HCT116 (cell line): ENCODE results near the gene POLD2. TPM values are rescaled to one million over a fixed set of nuclear protein-coding genes. Genes with fewer than 3 reads are reported as not detected.

Experiments
- ATAC-seq: fragments of 200-7000 bp; cut with Tn5 transposase; 2 replicates; pipeline ENCODE4 v1.9.1; 2020; ENCODE audit warnings: mild to moderate bottlenecking, moderate library complexity
- BruUV-seq: library from RNA; stranded (reverse); fragments of 400-500 nt; replicated peaks from 2 replicates; lab custom pipeline; 2021; lab: Mats Ljungman, UMichigan
- CTCF ChIA-PET: fragments of 300-600 bp; sonication (Branson Sonifier 250); formaldehyde crosslinking; loops from one replicate; lab custom pipeline; 2021; ENCODE audit warnings: antibody characterized with exemption; lab: Charles Lee
- POLR2A ChIA-PET: fragments of 300-600, 350-600 bp; sonication (Branson Sonifier 250); formaldehyde crosslinking; loops from one replicate; lab custom pipeline; 2021; ENCODE audit warnings: antibody characterized with exemption; lab: Charles Lee
- RAD21 ChIA-PET, 2 experiments: fragments of 300-600 bp; sonication (Branson Sonifier 250); formaldehyde crosslinking; loops; one replicate each; lab custom pipeline; 2023; ENCODE audit warnings: low total read pairs in 2 of 2; ENCODE audit not compliant: uncharacterized antibody in 2 of 2, unreplicated experiment in 2 of 2, low non-redundant PET in 1 of 2; lab: Charles Lee
- DNase-seq: peaks from one replicate; pipeline ENCODE4 v3.0.0-alpha.2; 2010; ENCODE audit warnings: low read depth, low spot score
- H2AFZ ChIP-seq: fragments of 200-600 bp; shearing (Covaris generic), sonication (generic); 2 replicates; pipeline ENCODE4 v1.6.1; 2017; ENCODE audit warnings: low read depth, mixed run types, mixed read lengths, antibody characterized with exemption, low read length; ENCODE audit not compliant: poor library complexity, severe bottlenecking
- H3K27ac ChIP-seq: 2 replicates; pipeline ENCODE4 v1.5.1; 2012; ENCODE audit warnings: low read depth, low read length
- H3K27me3 ChIP-seq: fragments of 200-600 bp; sonication (generic); 2 replicates; pipeline ENCODE4 v1.6.1; 2016; ENCODE audit warnings: mixed run types, low read length, mixed read lengths; ENCODE audit not compliant: insufficient read depth
- H3K36me3 ChIP-seq, 2 experiments: fragments of 200-500 bp in 1 of 2; fragments of 200-600 bp in 1 of 2; sonication (Bioruptor generic) in 1 of 2; sonication (generic) in 1 of 2; 2 replicates each; pipeline versions ENCODE4 v1.5.1 to v1.6.1; 2014 to 2016; ENCODE audit warnings: low read length in 2 of 2, inconsistent platforms in 1 of 2, mixed read lengths in 1 of 2, mixed run types in 1 of 2; ENCODE audit not compliant: insufficient read depth in 2 of 2, control insufficient read depth in 1 of 2
- H3K4me1 ChIP-seq, 2 experiments: fragments of 200-600 bp in 1 of 2; sonication (generic) in 1 of 2; 2 replicates each; pipeline versions ENCODE4 v1.5.1 to v1.6.1; 2012 to 2017; ENCODE audit warnings: low read length in 2 of 2, inconsistent platforms in 1 of 2, mild to moderate bottlenecking in 1 of 2, mixed read lengths in 1 of 2, mixed run types in 1 of 2, moderate library complexity in 1 of 2; ENCODE audit not compliant: insufficient read depth in 2 of 2, control insufficient read depth in 1 of 2
- H3K4me2 ChIP-seq: fragments of 200-600 bp; sonication (generic); 2 replicates; pipeline ENCODE4 v1.6.1; 2017; ENCODE audit warnings: mixed run types, low read length, mixed read lengths
- H3K4me3 ChIP-seq, 2 experiments: fragments of 200-600 bp in 1 of 2; sonication (generic) in 1 of 2; replicated peaks in 1 of 2; 2 replicates each; pipeline ENCODE4 v1.5.1; 2011 to 2016; ENCODE audit warnings: low read length in 2 of 2, control low read depth in 1 of 2, low read depth in 1 of 2, mild to moderate bottlenecking in 1 of 2, mixed read lengths in 1 of 2, mixed run types in 1 of 2
- H3K79me2 ChIP-seq: fragments of 200-600 bp; sonication (generic); 2 replicates; pipeline ENCODE4 v1.6.1; 2017; ENCODE audit warnings: mild to moderate bottlenecking, mixed run types, low read length, moderate library complexity, mixed read lengths; ENCODE audit not compliant: insufficient read depth
- H3K9ac ChIP-seq: fragments of 200-600 bp; sonication (generic); 2 replicates; pipeline ENCODE4 v1.6.1; 2016; ENCODE audit warnings: low read length, mixed read lengths
- H3K9me2 ChIP-seq: fragments of 200-600 bp; sonication (generic), shearing (Covaris generic); 2 replicates; pipeline ENCODE4 v1.6.1; 2017; ENCODE audit warnings: mixed run types, mild to moderate bottlenecking, moderate library complexity; ENCODE audit not compliant: insufficient read depth
- H3K9me3 ChIP-seq, 2 experiments: fragments of 200-500 bp in 1 of 2; fragments of 200-600 bp in 1 of 2; sonication (Bioruptor generic) in 1 of 2; sonication (generic) in 1 of 2; 2 replicates each; pipeline ENCODE4 v1.6.1; 2014 to 2017; ENCODE audit warnings: low read length in 2 of 2, mixed read lengths in 2 of 2, inconsistent platforms in 1 of 2, low read depth in 1 of 2, mild to moderate bottlenecking in 1 of 2, mixed run types in 1 of 2, moderate library complexity in 1 of 2; ENCODE audit not compliant: control insufficient read depth in 1 of 2, insufficient read depth in 1 of 2
- H4K20me1 ChIP-seq: fragments of 200-600 bp; sonication (generic), shearing (Covaris generic); 2 replicates; pipeline ENCODE4 v1.6.1; 2017; ENCODE audit warnings: mixed run types, mild to moderate bottlenecking, moderate library complexity; ENCODE audit not compliant: insufficient read depth
- ATF3 ChIP-seq: IDR thresholded peaks from 2 replicates; pipeline ENCODE4 v1.6.1; 2012
- CBX3 ChIP-seq: IDR thresholded peaks from 2 replicates; pipeline ENCODE4 v1.6.1; 2012; ENCODE audit warnings: low read depth
- CTCF ChIP-seq, 3 experiments: fragments of 200-600 bp in 1 of 3; sonication (generic) in 1 of 3; IDR thresholded peaks in 2 of 3; conservative IDR thresholded peaks in 1 of 3; 2 replicates each; pipeline ENCODE4 v1.5.1; 2012 to 2017; ENCODE audit warnings: low read depth in 2 of 3, low read length in 2 of 3, antibody characterized with exemption in 1 of 3, borderline replicate concordance in 1 of 3, control low read depth in 1 of 3, mild to moderate bottlenecking in 1 of 3, mixed read lengths in 1 of 3, mixed run types in 1 of 3, moderate library complexity in 1 of 3; ENCODE audit not compliant: insufficient read depth in 1 of 3
- ELF1 ChIP-seq: IDR thresholded peaks from 2 replicates; pipeline ENCODE4 v1.6.1; 2012; ENCODE audit warnings: low read depth, borderline replicate concordance
- EZH2 ChIP-seq: fragments of 200-600 bp; sonication (generic); IDR thresholded peaks from 2 replicates; pipeline ENCODE4 v1.6.1; 2017; ENCODE audit warnings: antibody characterized with exemption, mixed run types
- EZH2phosphoT487 ChIP-seq: fragments of 200-600 bp; IDR thresholded peaks from 2 replicates; pipeline ENCODE4 v1.6.1; 2018; ENCODE audit warnings: antibody characterized with exemption, borderline replicate concordance
- FOSL1 ChIP-seq: IDR thresholded peaks from 2 replicates; pipeline ENCODE4 v1.6.1; 2012; ENCODE audit warnings: low read depth
- JUND ChIP-seq: IDR thresholded peaks from 2 replicates; pipeline ENCODE4 v1.6.1; 2012
- MAX ChIP-seq: IDR thresholded peaks from 2 replicates; pipeline ENCODE4 v1.6.1; 2012
- POLR2A ChIP-seq: IDR thresholded peaks from 2 replicates; pipeline ENCODE4 v1.7.0; 2011; ENCODE audit warnings: borderline replicate concordance; ENCODE audit not compliant: insufficient read depth, insufficient read length; ENCODE audit errors: extremely low read depth
- POLR2AphosphoS5 ChIP-seq: IDR thresholded peaks from 2 replicates; pipeline ENCODE4 v1.6.1; 2011; ENCODE audit warnings: mild to moderate bottlenecking, low read depth, low read length, moderate library complexity
- RAD21 ChIP-seq: IDR thresholded peaks from 2 replicates; pipeline ENCODE4 v1.6.1; 2012; ENCODE audit warnings: low read depth, mild to moderate bottlenecking
- SIN3A ChIP-seq: IDR thresholded peaks from 2 replicates; pipeline ENCODE4 v1.6.1; 2012; ENCODE audit warnings: low read depth
- SRF ChIP-seq: IDR thresholded peaks from 2 replicates; pipeline ENCODE4 v1.6.1; 2012; ENCODE audit warnings: low read depth
- TCF7L2 ChIP-seq: IDR thresholded peaks from 2 replicates; pipeline ENCODE4 v1.7.0; 2011; ENCODE audit warnings: borderline replicate concordance, inconsistent platforms; ENCODE audit not compliant: insufficient read depth, insufficient read length; ENCODE audit errors: extremely low read depth
- YY1 ChIP-seq: IDR thresholded peaks from 2 replicates; pipeline ENCODE4 v1.6.1; 2011; ENCODE audit warnings: low read length, low read depth, moderate library complexity, mild to moderate bottlenecking; ENCODE audit not compliant: insufficient replicate concordance; ENCODE audit errors: extremely low read depth
- ZFX ChIP-seq: fragments of 450-650 bp; IDR thresholded peaks from 2 replicates; pipeline ENCODE4 v1.6.1; 2017
- ZNF274 ChIP-seq: fragments of 200-500 bp; sonication (Bioruptor generic); IDR thresholded peaks from 2 replicates; pipeline ENCODE4 v1.6.1; 2014; ENCODE audit warnings: mild to moderate bottlenecking, low read depth, low read length, inconsistent platforms
- intact Hi-C: fragments of 100-400 bp; cut with micrococcal nuclease; formaldehyde crosslinking; loops from 2 replicates; pipeline ENCODE4 v1.10.0; 2022
- total RNA-seq: library from RNA; stranded (reverse); gene quantifications from one replicate; pipeline ENCODE4 v1.2.1, GENCODE V29; 2021; ENCODE audit not compliant: unreplicated experiment

POLD2 gene
- total RNA-seq, 1 experiment from 2014 or later = 237 TPM

- intact Hi-C loops = no loop called here
- BruUV-seq = no TSS peak
- RAD21 ChIA-PET = no interaction called here
Measured at GRCh38 chr7:44106311-44107065, 16.9 kb downstream of the POLD2 start.

GRCh38 chr7:44105832-44106231 lies 17.5 kb downstream of the POLD2 start:
- no peaks in the 10 kb centered on the region for H3K79me2 ChIP-seq
- H2AFZ ChIP-seq = no peak overlapping the region
- ChIA-PET RAD21 (no interaction called here), POLR2A (no interaction called here), CTCF (no interaction called here)
- H3K36me3 ChIP-seq = no peaks in the 10 kb centered on the region
- H3K9me2 ChIP-seq = no peaks in the 10 kb centered on the region
- BruUV-seq = no TSS peak
- no peak overlapping the region for H3K4me3 ChIP-seq
- no peak overlapping the region for H3K9ac ChIP-seq
- H3K27me3 ChIP-seq = no peaks in the 10 kb centered on the region
- H3K4me2 ChIP-seq = no peak overlapping the region
- no peaks in the 10 kb centered on the region for H3K9me3 ChIP-seq
- no peak for ATAC-seq
- H3K27ac ChIP-seq = no peak overlapping the region
- DNase-seq = no peak
- H4K20me1 ChIP-seq = no peaks in the 10 kb centered on the region
- intact Hi-C loops = no loop called here
- H3K4me1 ChIP-seq = peaks cover 0 to 6% of the 10 kb centered on the region in 2 experiments; a peak in 2 of 4 replicates
- TF ChIP-seq ZFX (no peak), FOSL1 (no peak), MAX (no peak), TCF7L2 (no peak), YY1 (no peak), ZNF274 (no peak), POLR2AphosphoS5 (no peak), SIN3A (no peak), CTCF (IDR thresholded peaks at IDR 0.05 in 2 of 3, conservative IDR thresholded peaks at IDR 0.05 in 1 of 3; ENCODE audit: borderline replicate concordance in 1 of 3, insufficient read depth in 1 of 3, low read depth in 2 of 3, low read length in 2 of 3) (no peak), POLR2A (no peak), RAD21 (no peak), EZH2phosphoT487 (no peak), ATF3 (no peak), ELF1 (no peak)

More at GRCh38 chr7:44106311-44107065, 16.9 kb downstream of the POLD2 start:
- Histone ChIP-seq H3K9me3 (no peaks in the 10 kb centered on the region), H3K4me1 (peaks cover 0 to 6% of the 10 kb centered on the region in 2 experiments; a peak in 2 of 4 replicates), H3K79me2 (no peaks in the 10 kb centered on the region), H3K4me2 (no peak overlapping the region), H3K27ac (no peak overlapping the region), H3K9me2 (no peaks in the 10 kb centered on the region), H4K20me1 (no peaks in the 10 kb centered on the region), H3K36me3 (no peaks in the 10 kb centered on the region), H3K9ac (no peak overlapping the region), H3K4me3 (no peak overlapping the region), H3K27me3 (no peaks in the 10 kb centered on the region), H2AFZ (no peak overlapping the region)
- TF ChIP-seq SRF (no peak), TCF7L2 (no peak), YY1 (no peak), JUND (no peak), CBX3 (no peak), RAD21 (no peak), EZH2 (no peak)
- ATAC-seq = no peak
- DNase-seq = no peak
- POLR2A ChIA-PET = no interaction called here
- CTCF ChIA-PET = no interaction called here
